ENCODE data around the gene ZNF618. TPM values are rescaled to one million over a fixed set of nuclear protein-coding genes. Genes with fewer than 3 reads are reported as not detected.

ZNF618 gene
- polyA plus RNA-seq, 1 donor (not counting 4 experiments of a cell fraction or from before 2014, with no cell fraction given): 2.5 TPM

DNA sequence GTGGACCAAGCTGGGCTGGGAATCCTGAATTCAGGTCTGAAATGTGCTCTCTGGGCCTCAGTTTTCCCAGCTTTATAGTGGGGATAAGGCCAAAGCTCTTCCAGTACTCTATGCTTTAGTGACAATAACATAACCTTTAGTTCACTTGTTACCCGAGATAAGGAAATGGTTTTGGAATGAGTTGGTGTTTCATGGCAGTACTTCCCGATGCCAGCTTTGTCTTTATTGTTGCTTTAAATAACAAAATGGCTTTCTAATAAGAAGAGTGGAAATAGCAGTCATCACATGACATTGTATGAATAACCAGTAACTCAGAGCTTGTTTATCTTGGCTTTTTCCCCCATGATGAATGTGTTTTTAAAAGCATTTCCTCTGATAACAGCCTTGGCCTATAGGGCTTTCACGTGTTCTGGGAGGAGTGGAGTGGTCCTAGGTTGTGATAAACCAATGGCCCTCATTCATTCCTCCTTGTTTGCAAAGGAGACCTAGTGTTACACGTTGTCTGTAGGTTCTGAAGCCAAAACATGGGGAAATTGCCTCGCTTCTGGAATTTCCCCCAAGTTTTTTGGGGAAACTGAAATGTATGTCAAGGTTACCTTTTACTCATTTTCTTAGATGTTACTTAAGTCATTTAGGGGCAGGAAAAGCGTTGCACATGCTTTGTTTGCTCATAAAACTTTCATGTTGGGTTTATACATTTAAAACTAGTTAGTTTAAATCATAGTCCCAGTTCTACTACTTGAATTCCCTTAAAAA lies 53.7 kb downstream of the ZNF618 start:
- no peak overlapping the region for H2AFZ ChIP-seq (ENCODE audit: control insufficient read depth, low read length)
- H3K27me3 ChIP-seq (ENCODE audit: control insufficient read depth, extremely low read depth, insufficient read depth, low read length): no peaks in the 10 kb centered on the region
- H3K4me1 ChIP-seq (ENCODE audit: control insufficient read depth, extremely low read depth, insufficient read depth, low read length): no peaks in the 10 kb centered on the region
- H4K20me1 ChIP-seq (ENCODE audit: control insufficient read depth, extremely low read depth, insufficient read depth, low read length): no peaks in the 10 kb centered on the region
- no peaks in the 10 kb centered on the region for H3K9me1 ChIP-seq (ENCODE audit: control insufficient read depth, extremely low read depth, insufficient read depth, low read length)
- H3K9me3 ChIP-seq (ENCODE audit: control insufficient read depth, low read depth, low read length): no peaks in the 10 kb centered on the region
- dilution Hi-C loops (cut with MboI; ENCODE audit: extremely low pct_ligation_motif_present, low sequenced_read_pairs): no loop called here
- peaks cover 2% of the 10 kb centered on the region for H3K79me2 ChIP-seq (ENCODE audit: control insufficient read depth, insufficient read depth, low read length)
- no peaks in the 10 kb centered on the region for H3K36me3 ChIP-seq (ENCODE audit: control insufficient read depth in 2 of 2, extremely low read depth in 1 of 2, insufficient read depth in 2 of 2, low read length in 2 of 2)
- no peak overlapping the region for H3K4me3 ChIP-seq (ENCODE audit: control insufficient read depth in 2 of 3, extremely low read depth in 1 of 3, insufficient read depth in 2 of 3, low read depth in 1 of 3, low read length in 3 of 3)
- no peak for FAIRE-seq
- DNase-seq (ENCODE audit: low read depth, low spot score): no peak
- H3K9ac ChIP-seq (ENCODE audit: control insufficient read depth, extremely low read depth, insufficient read depth, low read length): no peak overlapping the region
- no peak overlapping the region for H3K4me2 ChIP-seq (ENCODE audit: control insufficient read depth, extremely low read depth, insufficient read depth, low read depth, low read length)
- no peak for TF ChIP-seq EZH2 (IDR thresholded peaks at IDR 0.05; ENCODE audit: low read length)
- TF ChIP-seq, protein P1, sequence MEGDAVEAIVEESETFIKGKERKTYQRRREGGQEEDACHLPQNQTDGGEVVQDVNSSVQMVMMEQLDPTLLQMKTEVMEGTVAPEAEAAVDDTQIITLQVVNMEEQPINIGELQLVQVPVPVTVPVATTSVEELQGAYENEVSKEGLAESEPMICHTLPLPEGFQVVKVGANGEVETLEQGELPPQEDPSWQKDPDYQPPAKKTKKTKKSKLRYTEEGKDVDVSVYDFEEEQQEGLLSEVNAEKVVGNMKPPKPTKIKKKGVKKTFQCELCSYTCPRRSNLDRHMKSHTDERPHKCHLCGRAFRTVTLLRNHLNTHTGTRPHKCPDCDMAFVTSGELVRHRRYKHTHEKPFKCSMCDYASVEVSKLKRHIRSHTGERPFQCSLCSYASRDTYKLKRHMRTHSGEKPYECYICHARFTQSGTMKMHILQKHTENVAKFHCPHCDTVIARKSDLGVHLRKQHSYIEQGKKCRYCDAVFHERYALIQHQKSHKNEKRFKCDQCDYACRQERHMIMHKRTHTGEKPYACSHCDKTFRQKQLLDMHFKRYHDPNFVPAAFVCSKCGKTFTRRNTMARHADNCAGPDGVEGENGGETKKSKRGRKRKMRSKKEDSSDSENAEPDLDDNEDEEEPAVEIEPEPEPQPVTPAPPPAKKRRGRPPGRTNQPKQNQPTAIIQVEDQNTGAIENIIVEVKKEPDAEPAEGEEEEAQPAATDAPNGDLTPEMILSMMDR (optimal IDR thresholded peaks at IDR 0.05 in 1 of 3, IDR thresholded peaks at IDR 0.05 in 1 of 3, conservative IDR thresholded peaks at IDR 0.05 in 1 of 3; ENCODE audit: extremely low read depth in 1 of 3, insufficient read depth in 2 of 3, low read length in 3 of 3): no peak
- no peak overlapping the region for H3K27ac ChIP-seq (ENCODE audit: control insufficient read depth, insufficient read depth, low read length)

DNA sequence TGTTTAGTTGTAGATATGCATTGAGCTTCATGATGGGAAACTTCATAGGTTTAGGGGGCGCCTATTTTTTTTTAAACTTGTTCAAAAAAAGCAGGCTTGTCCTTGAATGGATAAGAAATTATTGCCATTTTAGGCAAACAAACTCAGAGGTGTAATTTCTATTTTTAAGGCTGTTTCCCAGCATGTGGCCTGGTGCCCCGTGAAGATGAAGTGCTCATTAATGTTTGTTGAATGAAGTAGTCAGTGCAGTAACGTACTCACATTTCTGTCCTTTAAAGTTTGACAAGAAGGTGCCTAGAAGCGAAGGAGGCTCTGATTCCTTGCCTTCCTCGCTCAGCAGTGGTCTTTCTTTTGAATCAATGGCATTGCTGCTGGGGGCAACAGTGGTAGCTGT lies 54.3 kb downstream of the ZNF618 start:
- DNase-seq (ENCODE audit: low read depth, low spot score) (no peak), FAIRE-seq (no peak)
- Histone ChIP-seq H3K27ac (ENCODE audit: control insufficient read depth, insufficient read depth, low read length) (no peak overlapping the region), H3K27me3 (ENCODE audit: control insufficient read depth, extremely low read depth, insufficient read depth, low read length) (no peaks in the 10 kb centered on the region), H3K36me3 (ENCODE audit: control insufficient read depth in 2 of 2, extremely low read depth in 1 of 2, insufficient read depth in 2 of 2, low read length in 2 of 2) (no peaks in the 10 kb centered on the region), H3K9me3 (ENCODE audit: control insufficient read depth, low read depth, low read length) (no peaks in the 10 kb centered on the region), H3K4me1 (ENCODE audit: control insufficient read depth, extremely low read depth, insufficient read depth, low read length) (no peaks in the 10 kb centered on the region), H3K4me3 (ENCODE audit: control insufficient read depth in 2 of 3, extremely low read depth in 1 of 3, insufficient read depth in 2 of 3, low read depth in 1 of 3, low read length in 3 of 3) (no peak overlapping the region), H3K9ac (ENCODE audit: control insufficient read depth, extremely low read depth, insufficient read depth, low read length) (no peak overlapping the region), H3K4me2 (ENCODE audit: control insufficient read depth, extremely low read depth, insufficient read depth, low read depth, low read length) (no peak overlapping the region), H2AFZ (ENCODE audit: control insufficient read depth, low read length) (no peak overlapping the region), H4K20me1 (ENCODE audit: control insufficient read depth, extremely low read depth, insufficient read depth, low read length) (no peaks in the 10 kb centered on the region), H3K9me1 (ENCODE audit: control insufficient read depth, extremely low read depth, insufficient read depth, low read length) (no peaks in the 10 kb centered on the region), H3K79me2 (ENCODE audit: control insufficient read depth, insufficient read depth, low read length) (peaks cover 2% of the 10 kb centered on the region)
- dilution Hi-C loops (cut with MboI; ENCODE audit: extremely low pct_ligation_motif_present, low sequenced_read_pairs): no loop called here
- no peak for TF ChIP-seq EZH2 (IDR thresholded peaks at IDR 0.05; ENCODE audit: low read length)
- TF ChIP-seq, protein P1 (optimal IDR thresholded peaks at IDR 0.05 in 1 of 3, IDR thresholded peaks at IDR 0.05 in 1 of 3, conservative IDR thresholded peaks at IDR 0.05 in 1 of 3; ENCODE audit: extremely low read depth in 1 of 3, insufficient read depth in 2 of 3, low read length in 3 of 3): no peak
